Fibroblast of peridontal ligament (primary cell): ENCODE data around the gene EREG.
A peak's percentile ranks its signal among the peaks of the same experiment; 100 is the strongest.

Source experiments
- DNase-seq: peaks from one replicate; pipeline ENCODE4 v3.0.0-alpha.2; 2010; ENCODE audit errors: extremely low read depth

The EREG gene

DNA sequence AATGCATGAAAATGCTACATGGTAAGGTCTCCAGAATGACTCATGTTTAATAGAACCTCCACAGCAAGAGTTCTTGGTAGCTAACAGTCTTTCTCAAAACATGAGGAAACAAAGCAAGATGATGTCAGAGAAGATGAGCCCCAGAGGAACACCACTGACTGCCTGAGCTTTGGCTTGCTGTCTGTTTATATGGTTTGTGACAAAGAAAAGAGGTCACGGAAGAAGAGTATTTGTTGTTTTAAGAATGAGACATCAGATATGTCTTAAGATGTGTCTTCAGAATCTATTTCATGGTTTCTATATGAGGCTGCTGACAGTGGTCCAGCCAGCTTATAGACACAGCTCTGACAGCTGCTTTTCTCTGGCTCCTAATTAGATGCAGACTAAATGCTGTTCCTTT lies 61.2 kb downstream of the EREG start:
- DNase-seq = peak; percentile 90

DNA sequence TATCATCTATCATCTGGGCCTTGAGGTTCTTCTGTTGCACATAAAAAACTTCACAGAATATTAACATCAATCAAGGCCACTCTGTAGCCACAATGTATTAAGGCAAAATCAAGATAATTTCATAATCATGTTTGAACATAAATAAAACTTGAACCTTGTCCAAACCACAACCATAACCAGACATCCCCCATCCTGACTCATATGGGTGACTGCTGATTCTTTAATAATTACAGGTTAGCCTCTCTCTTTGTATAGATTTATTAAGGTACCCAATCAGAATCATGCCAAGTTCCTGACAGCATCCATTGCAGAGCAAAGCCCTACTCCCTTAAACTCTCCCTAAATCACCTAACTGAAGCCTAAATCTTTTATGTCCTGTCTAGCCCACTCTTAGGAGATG lies 63.3 kb downstream of the EREG start:
- DNase-seq = no peak

DNA sequence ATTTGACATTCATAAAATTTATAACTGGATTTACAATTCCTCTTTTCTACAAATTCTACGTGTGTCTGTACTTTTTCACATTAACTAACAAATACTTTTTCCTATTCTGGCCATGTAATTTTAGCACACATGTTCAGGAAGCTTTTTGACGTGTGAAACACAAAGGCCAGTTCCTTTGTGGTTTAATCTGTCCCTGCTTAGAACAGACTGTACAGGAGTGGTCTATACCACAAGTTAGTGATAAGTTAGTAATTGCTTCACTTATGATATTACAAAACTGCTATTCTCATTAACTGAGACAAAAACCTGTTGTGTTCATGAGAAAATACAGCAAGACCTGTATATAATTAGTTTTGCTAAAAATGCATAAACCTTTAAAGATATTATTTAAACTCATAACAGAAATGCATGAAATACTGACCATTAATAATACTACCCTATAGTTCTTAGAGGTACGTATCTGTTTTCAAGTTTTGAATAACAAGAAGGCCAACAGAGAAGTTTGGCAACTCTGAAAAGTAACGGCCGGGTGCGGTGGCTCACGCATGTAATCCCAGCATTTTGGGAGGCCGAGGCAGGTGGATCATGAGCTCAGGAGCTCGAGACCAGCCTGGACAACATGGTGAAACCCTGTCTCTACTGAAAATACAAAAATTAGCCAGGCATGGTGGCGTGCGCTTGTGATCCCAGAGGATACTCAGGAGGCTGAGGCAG lies 66.3 kb downstream of the EREG start:
- DNase-seq = no peak

DNA sequence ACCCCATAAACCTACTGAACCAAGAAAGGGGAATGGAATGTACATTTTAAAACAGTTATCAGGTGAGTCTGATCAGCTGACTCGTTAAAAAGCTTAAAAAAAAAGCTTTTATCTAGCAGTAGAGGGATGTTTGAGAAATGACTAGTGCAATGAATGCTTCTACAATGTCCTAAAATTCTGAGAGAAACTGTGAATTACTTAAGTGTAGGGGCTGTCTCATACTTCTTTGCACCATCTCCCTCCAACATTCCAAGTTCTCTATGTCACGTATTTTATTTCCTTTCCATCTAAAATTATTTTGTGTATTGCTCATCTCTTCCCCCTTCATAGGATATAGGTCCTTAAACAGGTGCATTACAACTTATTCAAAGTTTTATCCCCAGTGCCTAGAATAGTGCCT lies 68.1 kb downstream of the EREG start:
- no peak for DNase-seq

DNA sequence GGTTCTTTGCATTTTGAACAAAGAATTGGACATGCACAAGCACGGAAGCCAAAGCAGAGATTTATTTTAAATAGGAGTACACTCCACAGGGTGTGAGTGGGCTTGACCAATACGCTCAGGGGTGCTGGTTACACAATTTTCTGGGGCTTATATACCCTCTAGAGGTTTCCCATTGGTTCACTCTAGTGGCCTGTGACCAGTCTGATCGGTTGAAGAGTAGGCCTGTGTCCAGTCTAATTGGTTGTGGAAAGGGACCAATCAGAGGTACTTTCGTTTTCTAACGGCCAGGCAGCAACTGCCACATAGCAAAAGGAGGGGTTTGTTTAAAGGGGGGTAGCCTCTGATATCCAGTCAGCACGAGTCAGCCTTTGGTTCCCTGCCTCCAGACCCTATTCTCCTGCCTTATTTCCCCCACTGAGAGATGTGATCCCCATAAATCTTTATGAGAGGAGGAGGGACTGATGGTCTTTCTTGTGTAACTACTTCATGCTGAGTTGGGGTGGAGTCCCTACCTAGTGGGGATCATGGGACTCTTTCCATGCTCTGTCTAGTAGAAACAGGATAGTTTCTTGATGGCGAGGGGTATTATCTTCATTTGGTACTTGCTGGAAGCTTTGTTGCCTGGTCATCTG lies 68.7 kb downstream of the EREG start:
- no peak for DNase-seq

DNA sequence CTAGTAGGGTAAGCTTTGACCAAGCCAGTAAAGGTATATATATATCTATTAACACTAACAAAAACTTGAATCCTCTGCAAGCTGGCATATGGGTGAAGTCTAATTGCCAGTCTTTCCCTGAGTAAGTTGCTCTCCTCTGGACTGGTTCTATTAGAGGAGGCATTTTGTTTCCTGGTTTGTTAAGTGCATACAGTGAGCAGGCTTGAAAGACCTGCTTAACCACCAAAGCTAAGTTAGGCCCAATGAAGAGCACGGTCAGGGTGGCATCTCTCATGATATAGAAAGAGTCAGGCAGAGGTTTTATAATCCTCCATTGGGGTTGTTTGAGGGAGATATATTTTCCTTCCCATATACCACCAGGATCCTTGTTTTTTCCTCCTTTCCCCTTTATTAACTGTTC lies 70.4 kb downstream of the EREG start:
- no peak for DNase-seq

DNA sequence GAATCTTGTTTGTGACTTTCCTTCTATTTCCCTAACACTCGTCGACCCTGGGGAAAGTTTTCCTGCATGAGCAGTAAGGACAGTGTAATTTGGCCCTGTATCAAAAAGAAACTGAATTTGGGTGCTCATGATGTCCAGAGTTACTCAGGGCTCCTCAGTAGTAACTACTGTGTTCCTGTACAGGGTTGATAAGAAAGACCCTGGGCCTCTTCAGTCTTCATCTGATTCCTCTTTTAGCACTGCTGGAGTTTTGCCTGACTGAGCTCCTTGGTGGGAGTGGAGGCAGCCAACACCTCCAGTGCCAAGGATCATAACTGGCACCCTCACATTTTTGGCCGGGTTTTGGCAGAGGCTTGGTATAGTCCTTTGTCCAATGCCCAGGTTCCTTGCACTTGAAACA lies 72.9 kb downstream of the EREG start:
- no peak for DNase-seq
